Measurements from ENCODE around the gene IL17D.
A peak's percentile ranks its signal among the peaks of the same experiment; 100 is the strongest.

Gene IL17D

DNA sequence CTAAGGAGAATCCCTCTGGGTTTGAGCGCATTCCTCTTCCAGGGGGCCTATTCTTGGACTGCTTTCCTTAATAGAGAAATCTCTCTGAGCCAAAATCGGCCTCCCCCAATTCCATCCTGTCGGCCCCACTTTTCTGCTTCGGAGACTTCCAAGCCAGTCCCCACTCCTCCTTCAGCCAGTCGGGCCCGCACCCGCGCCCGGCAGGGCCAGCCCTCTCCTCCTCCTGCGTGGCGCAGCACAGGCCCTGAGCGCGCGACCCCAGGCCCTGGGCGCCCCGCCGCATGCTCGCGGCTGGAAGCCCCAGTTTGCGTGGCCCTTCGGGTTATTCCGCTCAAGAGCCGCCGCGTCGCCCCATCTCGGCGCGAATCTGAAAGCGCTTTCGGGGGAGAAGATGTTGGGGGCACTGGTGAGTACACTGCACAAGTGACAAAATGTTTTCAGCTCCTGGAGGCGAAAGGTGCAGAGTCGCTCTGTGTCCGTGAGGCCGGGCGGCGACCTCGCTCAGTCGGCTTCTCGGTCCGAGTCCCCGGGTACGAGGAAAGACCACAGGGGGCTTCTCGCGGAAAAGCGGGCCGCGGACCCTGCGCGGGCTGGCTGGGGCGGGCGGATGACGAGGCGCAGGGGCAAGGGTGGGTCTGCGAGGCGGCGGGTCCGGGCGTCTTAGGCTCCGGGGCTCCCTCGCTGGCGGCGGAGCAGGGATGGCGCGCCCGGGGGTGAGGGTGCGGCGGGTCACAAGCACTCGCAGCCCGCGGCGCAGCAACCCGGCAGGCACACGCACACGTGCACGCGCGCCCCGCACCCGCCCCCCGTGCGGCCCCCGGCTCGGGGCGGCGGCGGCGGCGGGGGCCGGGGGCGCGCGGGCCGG lies at the start of gene IL17D:
IL17D (plus strand) TSS at position 785 of the 865 bp plus-strand sequence. CDS start 303 bp downstream, outside the sequence.
- no peak for TF ChIP-seq CTCF (conservative IDR thresholded peaks at IDR 0.05; ENCODE audit: low read depth, low read length)
- peak within 1 kb of the TSS; percentile 62 for H3K4me3 ChIP-seq (ENCODE audit: low read length)
- no peak for DNase-seq (ENCODE audit: low read depth)

DNA sequence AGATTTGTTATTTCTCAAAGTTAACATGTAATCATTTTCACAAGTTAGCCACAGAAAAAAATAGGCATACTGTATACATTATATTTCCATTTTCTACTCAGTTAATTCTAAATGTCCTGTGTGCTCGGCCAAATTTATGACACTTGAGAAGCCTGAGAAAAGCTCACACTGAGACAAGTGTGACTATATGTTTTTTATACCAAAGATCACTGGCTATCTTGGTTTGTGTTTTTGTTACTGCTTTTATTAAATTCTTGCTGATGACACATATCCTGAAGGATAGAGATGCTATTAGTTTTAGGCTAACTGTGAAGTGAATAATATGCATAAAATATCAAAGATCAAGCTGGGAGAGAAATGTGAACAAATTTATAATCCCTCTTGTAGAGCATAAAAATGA lies 49.3 kb upstream of the IL17D start:
- no peak for DNase-seq (ENCODE audit: low read depth)
- H3K4me3 ChIP-seq (ENCODE audit: low read length): no peak overlapping the region

DNA sequence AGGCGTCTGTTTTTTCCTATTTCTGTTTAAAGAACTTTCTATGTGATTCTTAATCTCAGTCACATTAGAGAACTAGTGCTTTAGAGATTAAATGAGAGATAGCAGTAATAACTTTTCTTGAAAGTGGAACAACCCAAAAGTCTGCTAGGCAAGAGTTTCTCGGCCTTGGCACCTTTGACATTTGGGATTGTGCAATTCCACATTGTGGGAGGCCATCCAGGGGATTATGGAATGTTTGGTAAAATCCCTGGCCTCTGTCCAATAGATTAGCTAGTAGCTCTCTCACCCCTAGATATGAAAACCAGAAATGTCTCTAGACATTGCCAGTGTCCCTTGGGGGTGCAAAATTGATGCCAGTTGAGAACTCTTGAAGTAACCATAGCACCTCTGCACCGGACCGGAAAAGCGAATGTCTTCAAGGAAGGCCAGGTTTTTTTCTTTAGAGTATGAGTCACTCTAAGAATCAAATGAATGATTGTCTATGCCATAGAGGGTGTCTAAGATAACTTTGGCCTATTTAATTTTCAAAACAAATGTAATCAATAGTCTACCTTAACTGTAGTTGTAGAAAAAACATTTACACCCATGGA lies 45.0 kb upstream of the IL17D start:
- H3K4me3 ChIP-seq (ENCODE audit: low read length): no peak overlapping the region
- no peak for DNase-seq (ENCODE audit: low read depth)
- no peak for TF ChIP-seq CTCF (conservative IDR thresholded peaks at IDR 0.05; ENCODE audit: low read depth, low read length)

More for the DNA sequence above, 49.3 kb upstream of the IL17D start:
- no peak for TF ChIP-seq CTCF (conservative IDR thresholded peaks at IDR 0.05; ENCODE audit: low read depth, low read length)

DNA sequence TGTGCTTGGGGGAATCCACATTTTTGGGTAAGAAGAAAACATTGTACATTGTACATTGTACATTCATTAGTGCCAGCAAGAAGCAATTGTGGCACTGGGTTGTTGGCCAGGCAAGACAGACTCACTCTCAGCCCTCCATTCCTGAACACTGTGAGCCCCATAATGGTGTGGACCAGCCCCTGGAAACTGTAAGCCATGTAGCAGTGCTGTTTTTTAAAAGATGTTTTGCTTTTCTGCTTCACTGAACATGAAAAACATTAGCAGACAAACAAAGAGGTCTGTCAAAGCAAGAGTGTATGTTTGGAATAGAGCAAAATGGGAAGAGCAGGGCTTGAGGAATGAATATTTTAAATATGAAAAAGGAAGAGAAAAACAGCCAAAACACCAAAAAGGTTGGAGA lies 39.1 kb upstream of the IL17D start:
- TF ChIP-seq CTCF (conservative IDR thresholded peaks at IDR 0.05; ENCODE audit: low read depth, low read length): no peak
- no peak overlapping the region for H3K4me3 ChIP-seq (ENCODE audit: low read length)
- DNase-seq (ENCODE audit: low read depth): no peak

GRCh38 chr13:20666948-20667347 lies 36.6 kb upstream of the IL17D start:
- no peak for TF ChIP-seq CTCF (conservative IDR thresholded peaks at IDR 0.05; ENCODE audit: low read depth, low read length)
- no peak for DNase-seq (ENCODE audit: low read depth)
- no peak overlapping the region for H3K4me3 ChIP-seq (ENCODE audit: low read length)

GRCh38 chr13:20667857-20668437 lies 35.6 kb upstream of the IL17D start:
- no peak for TF ChIP-seq CTCF (conservative IDR thresholded peaks at IDR 0.05; ENCODE audit: low read depth, low read length)
- no peak for DNase-seq (ENCODE audit: low read depth)
- no peak overlapping the region for H3K4me3 ChIP-seq (ENCODE audit: low read length)
